ENCODE results near the gene LCK.
A peak's percentile ranks its signal among the peaks of the same experiment; 100 is the strongest.

LCK gene

GRCh38 chr1:32318127-32318869 is 67.2 kb downstream of the LCK start:
- Mint-ChIP-seq H3K27ac (peak overlapping the region in 1 of 2 donors; percentile 54), H3K4me1 (peaks cover 28% of the 10 kb centered on the region), H3K4me3 (no peak overlapping the region), H3K9me3 (no peaks in the 10 kb centered on the region), H3K27me3 (no peaks in the 10 kb centered on the region)
- DNase-seq: no peak
- no peak for ATAC-seq

GRCh38 chr1:32321712-32322291 is 70.7 kb downstream of the LCK start:
- H3K27me3 Mint-ChIP-seq: no peaks in the 10 kb centered on the region
- peak; percentile 43 for ATAC-seq
- no peak for DNase-seq
- H3K27ac Mint-ChIP-seq: peak overlapping the region; percentile 56 to 82
- H3K4me3 Mint-ChIP-seq: peak overlapping the region in 1 of 2 donors; percentile 24
- peaks cover 28% of the 10 kb centered on the region for H3K4me1 Mint-ChIP-seq
- H3K9me3 Mint-ChIP-seq: no peaks in the 10 kb centered on the region

GRCh38 chr1:32327204-32327603 is 76.1 kb downstream of the LCK start:
- no peak for ATAC-seq
- Mint-ChIP-seq H3K4me1 (peaks cover 16% of the 10 kb centered on the region), H3K9me3 (no peaks in the 10 kb centered on the region), H3K27me3 (no peaks in the 10 kb centered on the region), H3K4me3 (no peak overlapping the region), H3K27ac (no peak overlapping the region)
- no peak for DNase-seq

- no peak overlapping the region for H3K27ac Mint-ChIP-seq
- peaks cover 33% of the 10 kb centered on the region for H3K4me1 Mint-ChIP-seq
- no peaks in the 10 kb centered on the region for H3K27me3 Mint-ChIP-seq
- DNase-seq: no peak
- no peak for ATAC-seq
- no peak overlapping the region for H3K4me3 Mint-ChIP-seq
- H3K9me3 Mint-ChIP-seq: no peaks in the 10 kb centered on the region
Measured at GRCh38 chr1:32329931-32330466, 78.9 kb downstream of the LCK start.

GRCh38 chr1:32330558-32331151 is 79.6 kb downstream of the LCK start:
- Mint-ChIP-seq H3K4me3 (no peak overlapping the region), H3K9me3 (no peaks in the 10 kb centered on the region), H3K4me1 (peaks cover 35% of the 10 kb centered on the region), H3K27ac (no peak overlapping the region), H3K27me3 (no peaks in the 10 kb centered on the region)
- ATAC-seq: no peak
- DNase-seq: no peak

GRCh38 chr1:32331549-32331948 is 80.5 kb downstream of the LCK start:
- H3K4me3 Mint-ChIP-seq: no peak overlapping the region
- H3K4me1 Mint-ChIP-seq: peaks cover 37% of the 10 kb centered on the region
- no peak overlapping the region for H3K27ac Mint-ChIP-seq

GRCh38 chr1:32332290-32333079 is 81.4 kb downstream of the LCK start:
- ATAC-seq (no peak), DNase-seq (no peak)
- H3K9me3 Mint-ChIP-seq: no peaks in the 10 kb centered on the region
- peaks cover 46% of the 10 kb centered on the region for H3K4me1 Mint-ChIP-seq
- H3K4me3 Mint-ChIP-seq: no peak overlapping the region
- no peaks in the 10 kb centered on the region for H3K27me3 Mint-ChIP-seq
- H3K27ac Mint-ChIP-seq: no peak overlapping the region

More at GRCh38 chr1:32331549-32331948, 80.5 kb downstream of the LCK start:
- no peak for ATAC-seq
- Mint-ChIP-seq H3K9me3 (no peaks in the 10 kb centered on the region), H3K27me3 (no peaks in the 10 kb centered on the region)
- no peak for DNase-seq

- Mint-ChIP-seq H3K4me3 (no peak overlapping the region), H3K9me3 (no peaks in the 10 kb centered on the region), H3K27me3 (no peaks in the 10 kb centered on the region)
Measured at GRCh38 chr1:32333251-32333963, 82.3 kb downstream of the LCK start.

GRCh38 chr1:32334274-32334861 is 83.3 kb downstream of the LCK start:
- no peaks in the 10 kb centered on the region for H3K27me3 Mint-ChIP-seq
- ATAC-seq (no peak), DNase-seq (no peak)
- H3K27ac Mint-ChIP-seq: peak overlapping the region in 1 of 2 donors; percentile 87
- H3K4me1 Mint-ChIP-seq: peaks cover 63% of the 10 kb centered on the region
- H3K4me3 Mint-ChIP-seq: peak overlapping the region; percentile 86 to 87
- H3K9me3 Mint-ChIP-seq: no peaks in the 10 kb centered on the region

More at GRCh38 chr1:32333251-32333963, 82.3 kb downstream of the LCK start:
- peaks cover 55% of the 10 kb centered on the region for H3K4me1 Mint-ChIP-seq
- ATAC-seq (no peak), DNase-seq (no peak)
- no peak overlapping the region for H3K27ac Mint-ChIP-seq

GRCh38 chr1:32334864-32335534 is 83.9 kb downstream of the LCK start:
- DNase-seq: peak; percentile 52 to 58
- H3K9me3 Mint-ChIP-seq: no peaks in the 10 kb centered on the region
- no peaks in the 10 kb centered on the region for H3K27me3 Mint-ChIP-seq
- H3K4me1 Mint-ChIP-seq: peaks cover 64% of the 10 kb centered on the region
- H3K4me3 Mint-ChIP-seq: peak overlapping the region; percentile 86 to 87
- ATAC-seq: peak; percentile 46
- peak overlapping the region; percentile 27 to 87 for H3K27ac Mint-ChIP-seq

GRCh38 chr1:32335535-32335789 is 84.4 kb downstream of the LCK start:
- H3K27me3 Mint-ChIP-seq: no peaks in the 10 kb centered on the region
- ATAC-seq: peak; percentile 27
- no peaks in the 10 kb centered on the region for H3K9me3 Mint-ChIP-seq
- H3K27ac Mint-ChIP-seq: no peak overlapping the region
- H3K4me1 Mint-ChIP-seq: peaks cover 68% of the 10 kb centered on the region
- DNase-seq: no peak
- peak overlapping the region; percentile 86 to 87 for H3K4me3 Mint-ChIP-seq
